GM18505 (cell line): Measurements from ENCODE around the gene GRAMD1B.

Source experiments
- ATAC-seq: cut with Tn5 transposase; IDR thresholded peaks from one replicate; pipeline ENCODE4 v1.9.1; 2021; ENCODE audit not compliant: unreplicated experiment
- POLR2A ChIP-seq: IDR thresholded peaks from 4 replicates; pipeline ENCODE4 v1.6.1; 2011; ENCODE audit warnings: borderline replicate concordance; ENCODE audit not compliant: insufficient read depth, insufficient read length; ENCODE audit errors: extremely low read depth

The GRAMD1B gene

GRCh38 chr11:123429913-123430720 is at the start of gene GRAMD1B:
TSS of gene GRAMD1B (plus strand) at chr11:123430269. CDS start at chr11:123430793, 524 bp downstream.
- no peak for TF ChIP-seq POLR2A
- ATAC-seq = peak; percentile 73

- TF ChIP-seq POLR2A = no peak
- no peak for ATAC-seq
Measured at GRCh38 chr11:123381149-123381548, 48.9 kb upstream of the GRAMD1B start.

GRCh38 chr11:123381817-123382554 is 48.1 kb upstream of the GRAMD1B start:
- peak; percentile 48 for TF ChIP-seq POLR2A
- peak; percentile 61 for ATAC-seq

- TF ChIP-seq POLR2A = no peak
- ATAC-seq = no peak
Measured at GRCh38 chr11:123382555-123383074, 47.5 kb upstream of the GRAMD1B start.

- no peak for TF ChIP-seq POLR2A
Measured at GRCh38 chr11:123384116-123384515, 46.0 kb upstream of the GRAMD1B start.

GRCh38 chr11:123386796-123387510 is 43.1 kb upstream of the GRAMD1B start:
- TF ChIP-seq POLR2A = no peak
- no peak for ATAC-seq

More at GRCh38 chr11:123384116-123384515, 46.0 kb upstream of the GRAMD1B start:
- ATAC-seq = no peak

GRCh38 chr11:123388640-123389039 is 41.4 kb upstream of the GRAMD1B start:
- no peak for ATAC-seq
- no peak for TF ChIP-seq POLR2A

- no peak for TF ChIP-seq POLR2A
Measured at GRCh38 chr11:123390146-123390545, 39.9 kb upstream of the GRAMD1B start.

GRCh38 chr11:123391646-123392348 is 38.3 kb upstream of the GRAMD1B start:
- TF ChIP-seq POLR2A = no peak
- no peak for ATAC-seq

More at GRCh38 chr11:123390146-123390545, 39.9 kb upstream of the GRAMD1B start:
- ATAC-seq = no peak

- no peak for ATAC-seq
Measured at GRCh38 chr11:123392431-123392830, 37.6 kb upstream of the GRAMD1B start.

GRCh38 chr11:123392844-123393243 is 37.2 kb upstream of the GRAMD1B start:
- no peak for ATAC-seq
- no peak for TF ChIP-seq POLR2A

More at GRCh38 chr11:123392431-123392830, 37.6 kb upstream of the GRAMD1B start:
- TF ChIP-seq POLR2A = no peak

- ATAC-seq = no peak
- TF ChIP-seq POLR2A = no peak
Measured at GRCh38 chr11:123393312-123393927, 36.6 kb upstream of the GRAMD1B start.
